ENCODE results near the gene PRKAR1B. TPM values are rescaled to one million over a fixed set of nuclear protein-coding genes. Genes with fewer than 3 reads are reported as not detected.
A peak's percentile ranks its signal among the peaks of the same experiment; 100 is the strongest.

Gene PRKAR1B
- total and polyA plus RNA-seq, 8 donors, result 4.5 to 45.8 (median 11.1) TPM

DNA sequence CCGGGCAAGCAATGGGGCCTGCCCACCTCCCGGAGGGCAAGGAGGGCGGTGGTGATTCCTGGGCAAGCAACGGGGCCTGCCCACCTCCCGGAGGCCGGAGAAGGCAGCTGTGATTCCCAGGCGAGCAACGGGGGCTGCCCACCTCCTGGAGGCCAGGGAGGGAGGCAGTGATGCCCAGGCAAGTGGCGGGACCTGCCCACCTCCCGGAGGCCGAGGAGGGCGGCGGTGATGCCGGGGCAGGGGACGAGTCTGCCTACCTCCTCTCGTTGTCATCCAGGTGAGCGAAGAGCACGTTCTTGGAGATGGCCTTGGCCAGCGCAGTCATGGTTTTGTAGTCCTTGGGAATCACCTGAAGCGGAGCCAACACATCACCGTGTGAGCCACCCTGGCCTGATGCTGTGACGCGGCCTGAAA is 50.1 kb downstream of the PRKAR1B start:
- DNase-seq, result no peak
- no peak overlapping the region for H3K4me3 ChIP-seq
- no peaks in the 10 kb centered on the region for H3K27me3 ChIP-seq
- intact Hi-C loops (cut with DNase I; ENCODE audit: low total_unique reads), result no loop called here
- H3K36me3 ChIP-seq, result peaks cover 0 to 44% (median 36%) of the 10 kb centered on the region in 4 donors
- no peak overlapping the region for H3K27ac ChIP-seq
- TF ChIP-seq EP300 (IDR thresholded peaks at IDR 0.05) (no peak), POLR2AphosphoS5 (IDR thresholded peaks at IDR 0.05) (no peak), POLR2A (IDR thresholded peaks at IDR 0.05) (no peak)
- TF ChIP-seq, protein P1, sequence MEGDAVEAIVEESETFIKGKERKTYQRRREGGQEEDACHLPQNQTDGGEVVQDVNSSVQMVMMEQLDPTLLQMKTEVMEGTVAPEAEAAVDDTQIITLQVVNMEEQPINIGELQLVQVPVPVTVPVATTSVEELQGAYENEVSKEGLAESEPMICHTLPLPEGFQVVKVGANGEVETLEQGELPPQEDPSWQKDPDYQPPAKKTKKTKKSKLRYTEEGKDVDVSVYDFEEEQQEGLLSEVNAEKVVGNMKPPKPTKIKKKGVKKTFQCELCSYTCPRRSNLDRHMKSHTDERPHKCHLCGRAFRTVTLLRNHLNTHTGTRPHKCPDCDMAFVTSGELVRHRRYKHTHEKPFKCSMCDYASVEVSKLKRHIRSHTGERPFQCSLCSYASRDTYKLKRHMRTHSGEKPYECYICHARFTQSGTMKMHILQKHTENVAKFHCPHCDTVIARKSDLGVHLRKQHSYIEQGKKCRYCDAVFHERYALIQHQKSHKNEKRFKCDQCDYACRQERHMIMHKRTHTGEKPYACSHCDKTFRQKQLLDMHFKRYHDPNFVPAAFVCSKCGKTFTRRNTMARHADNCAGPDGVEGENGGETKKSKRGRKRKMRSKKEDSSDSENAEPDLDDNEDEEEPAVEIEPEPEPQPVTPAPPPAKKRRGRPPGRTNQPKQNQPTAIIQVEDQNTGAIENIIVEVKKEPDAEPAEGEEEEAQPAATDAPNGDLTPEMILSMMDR (IDR thresholded peaks at IDR 0.05), result no peak
- no peaks in the 10 kb centered on the region for H3K9me3 ChIP-seq
- 91 to 100% (median 97%) methylated on average over 18 to 23 of the region's 23 CpGs for WGBS, 5 donors
- no peaks in the 10 kb centered on the region for H3K4me1 ChIP-seq

DNA sequence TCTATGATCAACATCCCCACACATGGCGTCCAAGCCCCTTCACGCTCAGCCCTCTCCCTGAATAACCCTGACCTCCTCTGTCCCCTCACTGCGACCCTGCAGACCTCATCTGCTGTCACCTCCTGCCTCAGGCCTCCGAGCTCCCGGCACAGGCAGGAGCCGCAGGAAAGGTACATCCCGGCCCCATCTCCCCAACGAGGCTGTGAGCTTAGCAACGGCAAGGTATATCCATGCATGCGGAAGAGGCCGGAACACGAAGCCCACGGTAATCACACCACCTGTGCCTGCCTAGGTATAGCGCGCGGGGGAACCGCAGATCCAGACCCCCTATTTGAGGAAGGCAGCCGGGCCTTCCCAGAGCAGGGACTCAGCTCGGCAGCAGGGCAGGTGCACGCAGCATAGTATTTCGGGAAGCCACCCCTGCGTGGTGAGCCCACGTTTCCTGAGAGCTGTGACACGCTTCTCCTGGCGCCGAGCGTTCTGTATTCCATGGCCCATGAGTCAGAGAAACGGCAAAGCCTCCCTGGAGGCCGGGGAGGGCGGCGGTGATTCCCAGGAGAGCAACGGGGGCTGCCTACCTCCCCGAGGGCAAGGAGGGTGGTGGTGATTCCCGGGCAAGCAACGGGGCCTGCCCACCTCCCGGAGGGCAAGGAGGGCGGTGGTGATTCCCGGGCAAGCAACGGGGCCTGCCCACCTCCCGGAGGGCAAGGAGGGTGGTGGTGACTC is 50.7 kb downstream of the PRKAR1B start:
- no peak overlapping the region for H3K27ac ChIP-seq
- H3K9me3 ChIP-seq, result no peaks in the 10 kb centered on the region
- H3K4me1 ChIP-seq, result no peaks in the 10 kb centered on the region
- 93 to 98% (median 95%) methylated on average over 35 to 40 of the region's 40 CpGs for WGBS, 5 donors
- H3K36me3 ChIP-seq, result peaks cover 0 to 44% (median 36%) of the 10 kb centered on the region in 4 donors
- intact Hi-C loops (cut with DNase I; ENCODE audit: low total_unique reads), result no loop called here
- DNase-seq, result no peak
- H3K27me3 ChIP-seq, result no peaks in the 10 kb centered on the region
- TF ChIP-seq EP300 (IDR thresholded peaks at IDR 0.05) (no peak), POLR2A (IDR thresholded peaks at IDR 0.05) (no peak), POLR2AphosphoS5 (IDR thresholded peaks at IDR 0.05) (no peak)
- TF ChIP-seq, protein P1 (IDR thresholded peaks at IDR 0.05), result no peak
- no peak overlapping the region for H3K4me3 ChIP-seq

DNA sequence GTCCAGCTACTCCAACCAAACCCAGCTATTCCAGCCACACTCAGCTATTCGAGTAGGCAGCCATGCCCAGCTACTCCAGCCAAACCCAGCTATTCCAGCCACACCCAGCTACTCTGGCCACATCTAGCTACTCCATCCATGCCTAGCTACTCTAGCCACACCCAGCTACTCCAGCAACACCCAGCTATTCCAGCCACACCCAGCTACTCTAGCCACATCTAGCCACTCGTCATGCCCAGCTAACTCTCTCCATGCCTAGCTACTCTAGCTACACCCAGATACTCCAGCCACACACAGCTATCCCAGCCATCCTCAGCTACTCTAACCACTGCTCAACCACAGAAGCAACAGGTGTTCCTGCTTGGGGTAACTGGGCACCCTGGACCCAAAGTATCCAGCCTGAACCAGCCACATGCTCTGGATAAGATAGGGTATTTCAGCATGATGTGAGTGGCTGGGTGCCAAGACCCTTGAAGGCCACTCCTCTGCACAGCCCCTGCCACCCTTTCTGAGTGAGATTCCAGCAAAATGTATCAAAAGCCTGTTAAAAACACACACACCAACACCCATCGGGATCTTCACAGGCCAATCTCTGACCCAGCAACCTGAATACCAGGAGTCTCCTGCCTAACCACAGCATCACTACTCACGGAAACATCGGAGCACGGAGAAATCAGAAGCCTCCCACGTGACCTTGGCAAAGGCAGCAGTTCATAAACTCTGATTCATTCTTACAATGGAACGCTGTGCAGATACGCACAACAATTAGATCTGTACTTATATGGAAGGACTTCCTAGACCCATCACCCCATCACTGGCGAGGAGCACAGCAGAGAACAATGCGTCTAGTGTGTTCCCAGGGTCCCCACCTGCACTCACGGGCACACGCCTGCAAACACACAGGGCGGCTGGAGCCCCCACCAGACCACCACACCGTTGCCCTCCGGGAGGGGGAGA is 52.3 kb downstream of the PRKAR1B start:
- no peak for TF ChIP-seq POLR2AphosphoS5 (IDR thresholded peaks at IDR 0.05)
- no peak for TF ChIP-seq EP300 (IDR thresholded peaks at IDR 0.05)
- H3K4me3 ChIP-seq, result no peak overlapping the region
- DNase-seq, result peak in 1 of 2 donors; percentile 68
- H3K27ac ChIP-seq, result peak overlapping the region in 1 of 5 donors; percentile 80
- H3K4me1 ChIP-seq, result no peaks in the 10 kb centered on the region
- intact Hi-C loops (cut with DNase I; ENCODE audit: low total_unique reads), result no loop called here
- WGBS, 5 donors, result 87 to 97% (median 95%) methylated on average over 16 of the region's 16 CpGs
- H3K9me3 ChIP-seq, result no peaks in the 10 kb centered on the region
- H3K27me3 ChIP-seq, result no peaks in the 10 kb centered on the region
- H3K36me3 ChIP-seq, result peaks cover 0 to 34% (median 28%) of the 10 kb centered on the region in 4 donors

DNA sequence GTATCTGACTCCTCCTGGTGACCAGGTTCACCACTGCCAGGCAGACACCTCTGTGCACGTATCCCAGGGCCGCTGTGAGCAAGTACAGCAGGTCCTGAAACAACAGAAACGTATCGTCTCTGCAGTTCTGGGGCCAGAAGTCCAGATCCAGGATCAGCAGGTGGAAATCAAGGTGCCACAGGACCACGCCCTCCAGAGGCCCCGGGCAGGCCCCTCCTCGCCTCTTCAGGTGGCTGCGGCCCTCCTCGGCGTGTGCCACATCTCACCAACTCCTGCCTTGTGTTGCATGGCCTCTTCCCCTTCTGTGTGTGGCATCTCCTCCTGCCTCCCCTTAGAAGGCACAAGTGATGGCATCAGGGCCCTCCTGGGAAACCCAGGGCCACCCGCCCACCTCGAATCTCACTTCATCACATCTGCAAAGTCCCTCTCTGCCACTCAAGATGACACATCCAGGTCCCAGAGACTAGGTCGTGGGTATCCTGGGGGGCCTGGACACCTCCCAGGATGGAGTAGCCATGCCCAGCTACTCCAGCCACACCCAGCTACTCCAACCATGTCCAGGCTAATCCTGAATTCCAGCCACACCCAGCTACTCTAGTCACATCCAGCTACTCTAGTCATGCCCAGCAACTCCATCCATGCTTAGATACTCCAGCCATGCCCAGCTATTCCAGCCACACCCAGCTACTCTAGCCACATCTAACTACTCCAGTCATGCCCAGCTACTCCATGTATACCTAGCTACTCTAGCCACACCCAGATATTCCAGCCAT is 53.2 kb downstream of the PRKAR1B start:
- peak overlapping the region in 1 of 5 donors; percentile 80 for H3K27ac ChIP-seq

More for the DNA sequence above, 53.2 kb downstream of the PRKAR1B start:
- TF ChIP-seq, protein P1 (IDR thresholded peaks at IDR 0.05), result no peak
- TF ChIP-seq POLR2A (IDR thresholded peaks at IDR 0.05), result no peak
- TF ChIP-seq POLR2AphosphoS5 (IDR thresholded peaks at IDR 0.05), result no peak
- TF ChIP-seq EP300 (IDR thresholded peaks at IDR 0.05), result no peak
- intact Hi-C loops (cut with DNase I; ENCODE audit: low total_unique reads), result no loop called here
- Histone ChIP-seq H3K9me3 (no peaks in the 10 kb centered on the region), H3K4me1 (no peaks in the 10 kb centered on the region), H3K4me3 (no peak overlapping the region), H3K36me3 (peaks cover 0 to 25% (median 20%) of the 10 kb centered on the region in 4 donors), H3K27me3 (no peaks in the 10 kb centered on the region)
- 87 to 96% (median 89%) methylated on average over 10 to 13 of the region's 13 CpGs for WGBS, 5 donors
- DNase-seq, result no peak

Data from stomach (tissue), 9 donors.